Adrenal gland (tissue), 12 donors: ENCODE measurements around the gene UBL3. TPM values are rescaled to one million over a fixed set of nuclear protein-coding genes. Genes with fewer than 3 reads are reported as not detected.

Source experiments
- DNase-seq, 7 donors: peaks; one replicate each; pipeline ENCODE4 v3.0.0-alpha.2; 2019 to 2020
- H3K27ac ChIP-seq, 5 donors: fragments of 200-600 bp; sonication (generic) in 4 of 5; 1 replicate in 3 of 5; 2 replicates in 2 of 5; pipeline versions ENCODE4 v1.5.1 to v1.8.0; 2016 to 2020; ENCODE audit warnings: mild to moderate bottlenecking in 1 of 5
- H3K27me3 ChIP-seq: fragments of 200-600 bp; 2 replicates; pipeline ENCODE4 v1.8.0; 2021
- H3K36me3 ChIP-seq, 2 donors: fragments of 200-600 bp; replicated peaks in 1 of 2; 1 replicate in 1 of 2; 2 replicates in 1 of 2; pipeline versions ENCODE4 v1.5.1 to v1.8.0; 2018 to 2022
- H3K4me1 ChIP-seq, 2 donors: fragments of 200-600 bp; replicated peaks in 1 of 2; 1 replicate in 1 of 2; 2 replicates in 1 of 2; pipeline versions ENCODE4 v1.5.1 to v1.8.0; 2018 to 2021
- H3K4me3 ChIP-seq, 4 donors: fragments of 200-600 bp; sonication (generic) in 3 of 4; one replicate each; pipeline ENCODE4 v1.5.1; 2016 to 2018
- H3K9me3 ChIP-seq, 3 donors: fragments of 200-600 bp; sonication (generic) in 1 of 3; replicated peaks in 1 of 3; 1 replicate in 2 of 3; 2 replicates in 1 of 3; pipeline versions ENCODE4 v1.5.1 to v1.8.0; 2016 to 2021
- POLR2A ChIP-seq, 2 donors: fragments of 450-650 bp; IDR thresholded peaks; one replicate each; pipeline ENCODE4 v1.6.1; 2017; ENCODE audit warnings: antibody characterized with exemption in 2 of 2, mild to moderate bottlenecking in 2 of 2, moderate library complexity in 1 of 2
- WGBS, 4 donors: extraction: QIAGEN DNeasy Blood & Tissue Kit in 2 of 4; methylation state at CpG; one replicate each; pipeline versions ENCODE4 v1.1.5 to v1.1.7; 2013 to 2017; 5-methylcytosine and 5-hydroxymethylcytosine counted together
- intact Hi-C, 2 donors: fragments of 100-400 bp; cut with DNase I; formaldehyde crosslinking; loops; one replicate each; pipeline versions ENCODE4 v1.14.1 to v1.15.0; 2022 to 2023
- polyA plus RNA-seq, 3 donors: library from polyadenylated mRNA; stranded (reverse); fragments of 200-250 nt in 2 of 3; fragments of 350-450 nt in 1 of 3; fragmentation: Illumina TruSeq in 1 of 3; extraction: RNeasy Lipid Tissue Mini Kit (QIAGEN cat#74804) in 1 of 3; gene quantifications; one replicate each; pipeline ENCODE4 v1.2.3, GENCODE V29; 2013 to 2014
- total RNA-seq, 9 donors: library from RNA; depleted of rRNA in 4 of 9; stranded (reverse); fragments of >200 nt in 4 of 9; fragments of 120-200 nt in 1 of 9; fragmentation: NEBNext Ultra II Directional in 1 of 9; extraction: Animal tissue kit (Norgen Biotek cat#: 25700) in 1 of 9; gene quantifications; one replicate each; pipeline versions ENCODE4 v1.1.0 to v1.2.4, GENCODE V29; 2013 to 2023
- TF ChIP-seq, protein P1 (sequence below), 6 experiments: fragments of 450-650 bp in 4 of 6; fragments of 200-600 bp in 2 of 6; sonication (generic) in 1 of 6; IDR thresholded peaks; 1 replicate in 5 of 6; 2 replicates in 1 of 6; pipeline versions ENCODE4 v1.5.1 to v1.8.0; 2016 to 2021; ENCODE audit warnings: antibody characterized with exemption in 6 of 6, mild to moderate bottlenecking in 2 of 6, moderate library complexity in 1 of 6
- donor health status: healthy with polysubstance abuse.
- donor health status: Bipolar disorder and iron deficiency.
- donor health status: DM: yes; HTN: yes; CAD: no.
- donor health status: DM: no; HTN: no; CAD: no.
- donor health status: DM: no; HTN: no; CAD: no.
- donor health status: DM: yes; HTN: yes; CAD: no.

The UBL3 gene
- total and polyA plus RNA-seq, 12 donors = 7.7 to 41.5 (median 24.3) TPM

DNA sequence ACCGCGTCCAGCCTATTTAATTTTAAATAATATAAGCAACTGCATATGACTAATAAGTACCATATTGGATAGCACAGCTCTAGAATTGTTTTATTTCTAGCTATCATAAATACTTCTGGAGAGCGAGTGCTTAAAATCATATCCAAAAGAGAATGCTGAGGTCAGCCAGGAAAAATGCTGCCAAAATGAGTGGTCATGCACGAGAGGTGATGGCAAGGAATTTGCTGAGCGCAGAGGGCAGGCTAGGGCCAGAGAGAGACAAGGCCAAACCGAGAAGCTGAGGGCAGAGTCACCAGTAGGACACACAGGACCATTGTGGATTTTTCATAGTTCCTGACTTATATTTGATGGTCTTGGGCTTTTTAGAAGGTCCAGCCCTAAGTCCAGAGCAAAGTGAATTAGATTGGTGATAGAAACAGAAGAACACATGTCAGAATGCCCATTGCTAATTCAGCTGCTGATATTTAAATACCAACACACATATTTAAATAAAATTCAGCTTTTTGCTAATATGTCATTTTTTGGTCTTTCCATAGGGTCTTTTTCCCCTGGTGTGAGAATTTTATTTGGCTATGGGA, 33.6 kb upstream of the UBL3 start:
- no peaks in the 10 kb centered on the region for H3K4me1 ChIP-seq
- TF ChIP-seq, protein P1, sequence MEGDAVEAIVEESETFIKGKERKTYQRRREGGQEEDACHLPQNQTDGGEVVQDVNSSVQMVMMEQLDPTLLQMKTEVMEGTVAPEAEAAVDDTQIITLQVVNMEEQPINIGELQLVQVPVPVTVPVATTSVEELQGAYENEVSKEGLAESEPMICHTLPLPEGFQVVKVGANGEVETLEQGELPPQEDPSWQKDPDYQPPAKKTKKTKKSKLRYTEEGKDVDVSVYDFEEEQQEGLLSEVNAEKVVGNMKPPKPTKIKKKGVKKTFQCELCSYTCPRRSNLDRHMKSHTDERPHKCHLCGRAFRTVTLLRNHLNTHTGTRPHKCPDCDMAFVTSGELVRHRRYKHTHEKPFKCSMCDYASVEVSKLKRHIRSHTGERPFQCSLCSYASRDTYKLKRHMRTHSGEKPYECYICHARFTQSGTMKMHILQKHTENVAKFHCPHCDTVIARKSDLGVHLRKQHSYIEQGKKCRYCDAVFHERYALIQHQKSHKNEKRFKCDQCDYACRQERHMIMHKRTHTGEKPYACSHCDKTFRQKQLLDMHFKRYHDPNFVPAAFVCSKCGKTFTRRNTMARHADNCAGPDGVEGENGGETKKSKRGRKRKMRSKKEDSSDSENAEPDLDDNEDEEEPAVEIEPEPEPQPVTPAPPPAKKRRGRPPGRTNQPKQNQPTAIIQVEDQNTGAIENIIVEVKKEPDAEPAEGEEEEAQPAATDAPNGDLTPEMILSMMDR (IDR thresholded peaks at IDR 0.05) = no peak
- no peak for TF ChIP-seq POLR2A (IDR thresholded peaks at IDR 0.05)
- intact Hi-C loops = no loop called here
- no peak overlapping the region for H3K27ac ChIP-seq
- no peak overlapping the region for H3K4me3 ChIP-seq
- H3K27me3 ChIP-seq = no peaks in the 10 kb centered on the region
- H3K36me3 ChIP-seq = no peaks in the 10 kb centered on the region
- DNase-seq = peak; percentile 22 to 60 (median 54)
- 45 to 63% (median 52%) methylated on average over 6 of the region's 6 CpGs for WGBS, 4 donors
- H3K9me3 ChIP-seq = no peaks in the 10 kb centered on the region

DNA sequence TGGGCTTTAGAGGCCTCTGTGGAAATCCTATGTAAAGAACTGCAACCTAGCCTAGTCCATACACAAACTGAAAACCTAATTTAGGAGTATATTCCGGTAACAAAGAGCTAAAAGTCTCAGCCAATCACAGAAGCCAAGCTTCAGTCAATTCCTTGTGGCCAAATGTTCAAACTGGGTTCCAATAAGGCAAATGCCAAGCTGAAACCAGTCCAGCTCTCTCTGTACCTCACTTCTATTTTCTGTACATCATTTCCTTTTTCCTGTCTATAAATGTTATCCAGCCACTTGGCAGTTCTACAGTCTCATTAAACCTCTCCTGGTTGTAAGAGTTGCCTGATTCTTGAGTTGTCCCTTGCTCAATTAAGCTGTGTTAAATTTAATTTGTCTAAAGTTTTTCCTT, 31.7 kb upstream of the UBL3 start:
- WGBS, 4 donors = 0 to 95% (median 23%) methylated on average over 1 of the region's 1 CpG
- Histone ChIP-seq H3K27ac (no peak overlapping the region), H3K36me3 (no peaks in the 10 kb centered on the region), H3K9me3 (no peaks in the 10 kb centered on the region), H3K27me3 (no peaks in the 10 kb centered on the region), H3K4me3 (no peak overlapping the region), H3K4me1 (no peaks in the 10 kb centered on the region)
- intact Hi-C loops = no loop called here
- no peak for DNase-seq
- TF ChIP-seq, protein P1 (IDR thresholded peaks at IDR 0.05) = no peak
- no peak for TF ChIP-seq POLR2A (IDR thresholded peaks at IDR 0.05)

DNA sequence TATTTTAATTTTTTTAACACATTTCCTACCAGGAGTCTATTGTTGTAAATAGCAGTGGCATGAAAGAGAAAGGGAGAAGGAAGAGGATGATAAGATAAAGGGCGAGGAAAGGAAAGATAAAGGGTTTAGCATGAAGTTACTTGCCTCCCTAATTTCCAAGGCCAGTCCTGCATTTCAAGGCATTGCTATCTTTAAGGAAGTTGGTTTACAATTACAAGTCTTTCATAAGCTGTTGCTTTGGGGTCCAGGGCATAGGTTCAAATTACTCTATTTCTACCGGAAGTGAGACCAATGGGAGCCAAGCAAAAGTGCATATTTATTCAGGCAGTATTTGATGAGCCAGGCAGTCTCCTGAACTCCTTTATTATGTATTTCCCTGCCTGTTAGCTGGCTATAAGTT, 27.7 kb upstream of the UBL3 start:
- Histone ChIP-seq H3K27ac (no peak overlapping the region), H3K9me3 (no peaks in the 10 kb centered on the region), H3K4me3 (no peak overlapping the region), H3K36me3 (no peaks in the 10 kb centered on the region), H3K4me1 (no peaks in the 10 kb centered on the region), H3K27me3 (no peaks in the 10 kb centered on the region)
- DNase-seq = no peak
- TF ChIP-seq POLR2A (IDR thresholded peaks at IDR 0.05) = no peak
- TF ChIP-seq, protein P1 (IDR thresholded peaks at IDR 0.05) = no peak
- intact Hi-C loops = no loop called here
- WGBS, 4 donors = 34 to 51% (median 38%) methylated on average over 2 of the region's 2 CpGs

DNA sequence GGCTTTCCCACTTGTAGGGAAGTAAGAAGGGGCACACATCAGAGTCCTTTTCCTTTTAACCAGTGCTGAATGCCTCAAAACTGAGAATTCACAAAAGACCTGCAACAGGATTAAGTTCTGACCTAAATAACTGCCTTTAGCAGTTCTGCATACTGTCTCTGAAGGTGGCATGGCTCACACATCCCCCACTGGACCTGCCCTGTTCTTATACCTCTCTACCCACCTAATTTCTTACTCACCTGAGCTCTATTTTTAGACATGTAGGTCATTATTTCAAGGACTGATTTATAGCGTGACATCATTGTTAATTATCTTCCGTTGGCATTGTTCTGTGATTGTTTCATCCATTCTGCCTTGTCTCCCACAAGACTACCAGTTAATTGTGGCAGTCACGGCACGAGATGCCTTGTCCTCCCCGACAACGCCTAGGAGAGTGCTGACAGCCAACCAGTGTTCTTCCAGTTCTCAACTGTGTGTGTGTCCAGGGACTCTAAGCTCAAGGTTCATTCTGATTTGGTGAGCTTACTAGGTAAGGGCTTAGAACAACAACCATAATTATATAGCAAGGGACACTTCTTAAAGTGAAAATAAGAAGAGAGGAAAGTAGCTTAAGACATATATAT, 27.1 kb upstream of the UBL3 start:
- TF ChIP-seq, protein P1 (IDR thresholded peaks at IDR 0.05) = no peak
- no peak for TF ChIP-seq POLR2A (IDR thresholded peaks at IDR 0.05)
- Histone ChIP-seq H3K9me3 (no peaks in the 10 kb centered on the region), H3K4me3 (no peak overlapping the region), H3K27me3 (peaks cover under 1% of the 10 kb centered on the region), H3K36me3 (no peaks in the 10 kb centered on the region), H3K27ac (no peak overlapping the region), H3K4me1 (no peaks in the 10 kb centered on the region)
- DNase-seq = no peak
- intact Hi-C loops = no loop called here
- WGBS, 4 donors = 56 to 61% (median 60%) methylated on average over 6 of the region's 6 CpGs
